HCT116 (cell line): ENCODE data around the gene TAF6.

Experiments used
- EZH2 ChIP-seq: fragments of 200-600 bp; sonication (generic); IDR thresholded peaks from 2 replicates; pipeline ENCODE4 v1.6.1; 2017; ENCODE audit warnings: antibody characterized with exemption, mixed run types
- POLR2AphosphoS5 ChIP-seq: IDR thresholded peaks from 2 replicates; pipeline ENCODE4 v1.6.1; 2011; ENCODE audit warnings: mild to moderate bottlenecking, low read depth, low read length, moderate library complexity
- ZNF274 ChIP-seq: fragments of 200-500 bp; sonication (Bioruptor generic); IDR thresholded peaks from 2 replicates; pipeline ENCODE4 v1.6.1; 2014; ENCODE audit warnings: mild to moderate bottlenecking, low read depth, low read length, inconsistent platforms
- TF ChIP-seq, protein P1 (sequence below), 3 experiments: fragments of 200-600 bp in 1 of 3; sonication (generic) in 1 of 3; IDR thresholded peaks in 2 of 3; conservative IDR thresholded peaks in 1 of 3; 2 replicates each; pipeline ENCODE4 v1.5.1; 2012 to 2017; ENCODE audit warnings: low read depth in 2 of 3, low read length in 2 of 3, antibody characterized with exemption in 1 of 3, borderline replicate concordance in 1 of 3, control low read depth in 1 of 3, mild to moderate bottlenecking in 1 of 3, mixed read lengths in 1 of 3, mixed run types in 1 of 3, moderate library complexity in 1 of 3; ENCODE audit not compliant: insufficient read depth in 1 of 3
- TF ChIP-seq, protein P2 (sequence below): IDR thresholded peaks from 2 replicates; pipeline ENCODE4 v1.6.1; 2012; ENCODE audit warnings: low read depth

- TF ChIP-seq EZH2, result no peak
- TF ChIP-seq, protein P1, sequence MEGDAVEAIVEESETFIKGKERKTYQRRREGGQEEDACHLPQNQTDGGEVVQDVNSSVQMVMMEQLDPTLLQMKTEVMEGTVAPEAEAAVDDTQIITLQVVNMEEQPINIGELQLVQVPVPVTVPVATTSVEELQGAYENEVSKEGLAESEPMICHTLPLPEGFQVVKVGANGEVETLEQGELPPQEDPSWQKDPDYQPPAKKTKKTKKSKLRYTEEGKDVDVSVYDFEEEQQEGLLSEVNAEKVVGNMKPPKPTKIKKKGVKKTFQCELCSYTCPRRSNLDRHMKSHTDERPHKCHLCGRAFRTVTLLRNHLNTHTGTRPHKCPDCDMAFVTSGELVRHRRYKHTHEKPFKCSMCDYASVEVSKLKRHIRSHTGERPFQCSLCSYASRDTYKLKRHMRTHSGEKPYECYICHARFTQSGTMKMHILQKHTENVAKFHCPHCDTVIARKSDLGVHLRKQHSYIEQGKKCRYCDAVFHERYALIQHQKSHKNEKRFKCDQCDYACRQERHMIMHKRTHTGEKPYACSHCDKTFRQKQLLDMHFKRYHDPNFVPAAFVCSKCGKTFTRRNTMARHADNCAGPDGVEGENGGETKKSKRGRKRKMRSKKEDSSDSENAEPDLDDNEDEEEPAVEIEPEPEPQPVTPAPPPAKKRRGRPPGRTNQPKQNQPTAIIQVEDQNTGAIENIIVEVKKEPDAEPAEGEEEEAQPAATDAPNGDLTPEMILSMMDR (IDR thresholded peaks at IDR 0.05 in 2 of 3, conservative IDR thresholded peaks at IDR 0.05 in 1 of 3; ENCODE audit: borderline replicate concordance in 1 of 3, insufficient read depth in 1 of 3, low read depth in 2 of 3, low read length in 2 of 3), result no peak
- TF ChIP-seq, protein P2, sequence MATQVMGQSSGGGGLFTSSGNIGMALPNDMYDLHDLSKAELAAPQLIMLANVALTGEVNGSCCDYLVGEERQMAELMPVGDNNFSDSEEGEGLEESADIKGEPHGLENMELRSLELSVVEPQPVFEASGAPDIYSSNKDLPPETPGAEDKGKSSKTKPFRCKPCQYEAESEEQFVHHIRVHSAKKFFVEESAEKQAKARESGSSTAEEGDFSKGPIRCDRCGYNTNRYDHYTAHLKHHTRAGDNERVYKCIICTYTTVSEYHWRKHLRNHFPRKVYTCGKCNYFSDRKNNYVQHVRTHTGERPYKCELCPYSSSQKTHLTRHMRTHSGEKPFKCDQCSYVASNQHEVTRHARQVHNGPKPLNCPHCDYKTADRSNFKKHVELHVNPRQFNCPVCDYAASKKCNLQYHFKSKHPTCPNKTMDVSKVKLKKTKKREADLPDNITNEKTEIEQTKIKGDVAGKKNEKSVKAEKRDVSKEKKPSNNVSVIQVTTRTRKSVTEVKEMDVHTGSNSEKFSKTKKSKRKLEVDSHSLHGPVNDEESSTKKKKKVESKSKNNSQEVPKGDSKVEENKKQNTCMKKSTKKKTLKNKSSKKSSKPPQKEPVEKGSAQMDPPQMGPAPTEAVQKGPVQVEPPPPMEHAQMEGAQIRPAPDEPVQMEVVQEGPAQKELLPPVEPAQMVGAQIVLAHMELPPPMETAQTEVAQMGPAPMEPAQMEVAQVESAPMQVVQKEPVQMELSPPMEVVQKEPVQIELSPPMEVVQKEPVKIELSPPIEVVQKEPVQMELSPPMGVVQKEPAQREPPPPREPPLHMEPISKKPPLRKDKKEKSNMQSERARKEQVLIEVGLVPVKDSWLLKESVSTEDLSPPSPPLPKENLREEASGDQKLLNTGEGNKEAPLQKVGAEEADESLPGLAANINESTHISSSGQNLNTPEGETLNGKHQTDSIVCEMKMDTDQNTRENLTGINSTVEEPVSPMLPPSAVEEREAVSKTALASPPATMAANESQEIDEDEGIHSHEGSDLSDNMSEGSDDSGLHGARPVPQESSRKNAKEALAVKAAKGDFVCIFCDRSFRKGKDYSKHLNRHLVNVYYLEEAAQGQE, result no peak
- TF ChIP-seq ZNF274, result no peak
- no peak; the same call in 1 of the 2 replicates for TF ChIP-seq POLR2AphosphoS5
These were observed 37.8 kb upstream of the TAF6 start for GRCh38 chr7:100157069-100157333.
